ENCODE data around the gene NEURL3.
"Not testable (repeated sequence)": the region's sequence is repeated elsewhere in the genome, so short reads cannot be mapped to it uniquely, and the experiment has no call there.

- not testable (repeated sequence) for TF ChIP-seq CTCF, EP300 (IDR thresholded peaks at IDR 0.05)
These were observed 6.5 kb downstream of the NEURL3 start for GRCh38 chr2:96498611-96499010.

Data from gastroesophageal sphincter (tissue), 3 donors.